IMR-90 (cell line): ENCODE measurements around the gene ADCK2.
"Not testable (repeated sequence)": the region's sequence is repeated elsewhere in the genome, so short reads cannot be mapped to it uniquely, and the experiment has no call there.

Experiments
- CEBPB ChIP-seq: IDR thresholded peaks from 2 replicates; pipeline ENCODE4 v1.6.1; 2012; ENCODE audit warnings: low read depth, low read length, improper control_type of control experiment
- CTCF ChIP-seq: conservative IDR thresholded peaks from 2 replicates; pipeline ENCODE4 v1.5.1; 2012; ENCODE audit warnings: mild to moderate bottlenecking, low read depth, low read length, improper control_type of control experiment
- RCOR1 ChIP-seq: IDR thresholded peaks from 2 replicates; pipeline ENCODE4 v1.6.1; 2012; ENCODE audit warnings: mild to moderate bottlenecking, low read length, improper control_type of control experiment; ENCODE audit not compliant: insufficient replicate concordance

- TF ChIP-seq CTCF, CEBPB, RCOR1: not testable (repeated sequence)
Observed at GRCh38 chr7:140662938-140663337, 9.8 kb upstream of the ADCK2 start.
